ENCODE measurements around the gene ANTXR2. TPM values are rescaled to one million over a fixed set of nuclear protein-coding genes. Genes with fewer than 3 reads are reported as not detected.

Gene ANTXR2
- total RNA-seq, 1 donor from 2014 or later, result 46.9 TPM

GRCh38 chr4:79980448-79980847 lies 92.6 kb downstream of the ANTXR2 start:
- Mint-ChIP-seq H3K9me3 (ENCODE audit: low read depth) (no peaks in the 10 kb centered on the region), H3K4me3 (ENCODE audit: low read depth) (no peak overlapping the region), H3K27me3 (no peaks in the 10 kb centered on the region), H3K36me3 (ENCODE audit: insufficient read depth) (peaks cover 20% of the 10 kb centered on the region), H3K4me1 (ENCODE audit: low read depth) (no peaks in the 10 kb centered on the region), H3K27ac (no peak overlapping the region)
- no peak for TF ChIP-seq CTCF (IDR thresholded peaks at IDR 0.05; ENCODE audit: unreplicated experiment)
- DNase-seq (ENCODE audit: low spot score, unreplicated experiment), result no peak

- Mint-ChIP-seq H3K36me3 (ENCODE audit: insufficient read depth) (peaks cover 19% of the 10 kb centered on the region), H3K27ac (no peak overlapping the region), H3K9me3 (ENCODE audit: low read depth) (no peaks in the 10 kb centered on the region), H3K27me3 (no peaks in the 10 kb centered on the region), H3K4me3 (ENCODE audit: low read depth) (no peak overlapping the region), H3K4me1 (ENCODE audit: low read depth) (no peaks in the 10 kb centered on the region)
- DNase-seq (ENCODE audit: low spot score, unreplicated experiment), result no peak
- TF ChIP-seq CTCF (IDR thresholded peaks at IDR 0.05; ENCODE audit: unreplicated experiment), result no peak
Observed at GRCh38 chr4:79979785-79980437, 93.1 kb downstream of the ANTXR2 start.

GRCh38 chr4:79977131-79977840 lies 95.7 kb downstream of the ANTXR2 start:
- no peak for TF ChIP-seq CTCF (IDR thresholded peaks at IDR 0.05; ENCODE audit: unreplicated experiment)
- no peaks in the 10 kb centered on the region for H3K4me1 Mint-ChIP-seq (ENCODE audit: low read depth)
- no peaks in the 10 kb centered on the region for H3K27me3 Mint-ChIP-seq
- H3K9me3 Mint-ChIP-seq (ENCODE audit: low read depth), result no peaks in the 10 kb centered on the region
- DNase-seq (ENCODE audit: low spot score, unreplicated experiment), result no peak
- no peak overlapping the region for H3K27ac Mint-ChIP-seq
- no peak overlapping the region for H3K4me3 Mint-ChIP-seq (ENCODE audit: low read depth)
- peaks cover 22% of the 10 kb centered on the region for H3K36me3 Mint-ChIP-seq (ENCODE audit: insufficient read depth)

GRCh38 chr4:79964400-79965211 lies 108.4 kb downstream of the ANTXR2 start:
- H3K9me3 Mint-ChIP-seq (ENCODE audit: low read depth), result no peaks in the 10 kb centered on the region
- no peak for TF ChIP-seq CTCF (IDR thresholded peaks at IDR 0.05; ENCODE audit: unreplicated experiment)
- peaks cover 11% of the 10 kb centered on the region for H3K4me1 Mint-ChIP-seq (ENCODE audit: low read depth)
- DNase-seq (ENCODE audit: low spot score, unreplicated experiment), result peak; percentile 25
- H3K27me3 Mint-ChIP-seq, result peaks cover 6% of the 10 kb centered on the region
- H3K36me3 Mint-ChIP-seq (ENCODE audit: insufficient read depth), result no peaks in the 10 kb centered on the region
- peak overlapping the region; percentile 92 for H3K27ac Mint-ChIP-seq
- H3K4me3 Mint-ChIP-seq (ENCODE audit: low read depth), result peak overlapping the region; percentile 70

- Mint-ChIP-seq H3K36me3 (ENCODE audit: insufficient read depth) (no peaks in the 10 kb centered on the region), H3K9me3 (ENCODE audit: low read depth) (no peaks in the 10 kb centered on the region), H3K4me1 (ENCODE audit: low read depth) (peaks cover 11% of the 10 kb centered on the region), H3K4me3 (ENCODE audit: low read depth) (peak overlapping the region; percentile 70), H3K27me3 (peaks cover 6% of the 10 kb centered on the region), H3K27ac (peak overlapping the region; percentile 92)
- no peak for DNase-seq (ENCODE audit: low spot score, unreplicated experiment)
- TF ChIP-seq CTCF (IDR thresholded peaks at IDR 0.05; ENCODE audit: unreplicated experiment), result no peak
Observed at GRCh38 chr4:79964020-79964399, 109.0 kb downstream of the ANTXR2 start.

All from progenitor cell of endocrine pancreas (in vitro differentiated cells).